Hindlimb muscle (tissue), 1 donor: ENCODE results near the gene MMP10. TPM values are rescaled to one million over a fixed set of nuclear protein-coding genes. Genes with fewer than 3 reads are reported as not detected.

Experiments
- DNase-seq: peaks from one replicate; pipeline ENCODE4 v3.0.0-alpha.2; 2013
- polyA plus RNA-seq: library from polyadenylated mRNA; unstranded; fragments of 120-200 nt; gene quantifications from one replicate; pipeline ENCODE4 v1.2.1, GENCODE V29; 2013; ENCODE audit not compliant: insufficient read length

MMP10 gene
- polyA plus RNA-seq: not detected

GRCh38 chr11:102780491-102780918 lies at the start of gene MMP10:
TSS of gene MMP10 (minus strand) at chr11:102780628. CDS start at chr11:102780591, 37 bp downstream.
- no peak for DNase-seq

- DNase-seq: no peak
These were observed 49.0 kb upstream of the MMP10 start for GRCh38 chr11:102829316-102830000.

DNA sequence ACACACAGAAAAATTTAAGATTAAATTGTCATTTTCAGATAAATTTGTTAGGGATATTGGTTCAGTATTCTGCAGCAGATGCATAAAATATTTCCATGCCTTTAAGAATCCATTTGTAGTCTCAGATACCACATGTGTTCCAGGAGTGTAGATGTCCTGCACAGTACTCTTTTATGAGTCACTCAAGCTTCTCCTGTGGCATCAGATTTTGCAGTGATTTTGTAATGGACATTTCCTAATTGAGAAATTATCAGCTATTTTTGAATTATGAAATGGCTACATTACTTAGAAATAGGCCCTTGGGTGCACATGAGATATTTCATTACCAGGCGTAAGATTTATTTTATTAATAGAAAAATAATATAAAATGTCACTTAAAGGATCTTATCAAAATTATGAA lies 44.1 kb upstream of the MMP10 start:
- no peak for DNase-seq

DNA sequence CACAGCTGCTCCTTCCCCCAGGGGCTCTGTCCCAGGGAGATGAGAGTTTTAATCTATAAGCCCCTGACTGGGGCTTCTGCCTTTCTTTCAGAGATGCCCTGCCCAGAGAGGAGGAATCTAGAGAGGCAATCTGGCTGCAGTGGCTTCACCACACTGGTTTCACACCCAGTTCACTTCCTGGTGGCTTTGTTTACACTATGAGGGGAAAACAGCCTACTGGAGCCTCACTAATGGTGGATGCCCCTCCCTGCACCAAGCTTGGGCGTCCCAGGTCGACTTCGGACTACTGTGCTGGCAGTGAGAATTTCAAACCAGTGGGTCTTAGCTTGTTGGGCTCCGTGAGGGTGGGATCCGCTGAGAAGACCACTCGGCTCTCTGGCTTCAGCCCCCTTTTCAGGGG lies 39.1 kb upstream of the MMP10 start:
- DNase-seq: no peak

GRCh38 chr11:102813484-102813883 lies 33.1 kb upstream of the MMP10 start:
- no peak for DNase-seq

DNA sequence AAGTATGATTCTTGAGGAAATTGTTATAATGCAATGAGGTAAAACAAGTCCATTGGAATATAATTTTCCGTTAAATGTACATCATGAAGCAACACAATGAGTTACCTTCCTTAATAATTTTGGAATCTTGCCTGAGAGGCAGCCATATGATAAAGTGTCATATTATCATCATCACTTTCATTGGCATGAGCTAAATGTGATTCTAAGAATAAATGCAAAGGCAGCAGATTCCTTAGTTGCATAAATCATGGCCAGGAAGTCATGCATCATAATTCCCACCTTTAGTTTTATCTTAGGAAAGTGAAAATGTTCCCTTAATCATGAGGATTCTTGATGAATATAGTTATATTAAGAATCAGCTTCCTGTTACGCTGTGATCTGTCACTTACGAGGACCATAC lies 31.8 kb upstream of the MMP10 start:
- DNase-seq: no peak

DNA sequence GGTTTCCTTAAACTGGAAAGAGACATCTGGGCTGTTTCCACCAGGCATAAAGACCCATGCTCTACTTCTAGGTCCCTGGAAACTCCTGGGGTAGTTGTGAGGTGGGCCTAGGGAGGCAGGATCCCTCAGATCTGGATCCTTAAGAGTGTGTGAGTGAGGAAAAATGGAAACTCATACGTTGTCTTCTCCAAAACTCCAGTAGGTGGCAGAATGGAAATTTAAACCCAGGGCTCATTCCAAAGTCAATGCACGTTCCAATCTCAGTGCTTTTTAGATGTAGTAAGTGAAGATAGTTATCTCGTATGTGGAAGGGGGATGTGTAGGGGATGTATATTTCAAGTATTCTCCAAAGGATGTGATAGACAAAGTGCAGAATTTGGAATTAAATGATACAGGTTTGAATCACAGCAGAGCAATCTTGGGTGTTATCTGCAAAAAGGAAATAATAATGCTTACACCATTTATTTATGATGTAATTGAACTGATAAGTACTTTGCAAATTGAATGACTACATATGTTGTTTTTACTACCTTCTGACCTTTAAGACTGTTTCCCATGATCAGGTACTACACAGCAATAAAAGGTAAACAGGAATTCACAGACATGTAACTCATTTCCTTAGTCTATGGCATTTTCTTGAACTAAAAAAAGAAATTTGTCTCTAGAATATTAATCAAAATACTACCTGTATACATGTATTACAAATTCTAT lies 30.7 kb upstream of the MMP10 start:
- DNase-seq: no peak

GRCh38 chr11:102809971-102810370 lies 29.5 kb upstream of the MMP10 start:
- DNase-seq: no peak

DNA sequence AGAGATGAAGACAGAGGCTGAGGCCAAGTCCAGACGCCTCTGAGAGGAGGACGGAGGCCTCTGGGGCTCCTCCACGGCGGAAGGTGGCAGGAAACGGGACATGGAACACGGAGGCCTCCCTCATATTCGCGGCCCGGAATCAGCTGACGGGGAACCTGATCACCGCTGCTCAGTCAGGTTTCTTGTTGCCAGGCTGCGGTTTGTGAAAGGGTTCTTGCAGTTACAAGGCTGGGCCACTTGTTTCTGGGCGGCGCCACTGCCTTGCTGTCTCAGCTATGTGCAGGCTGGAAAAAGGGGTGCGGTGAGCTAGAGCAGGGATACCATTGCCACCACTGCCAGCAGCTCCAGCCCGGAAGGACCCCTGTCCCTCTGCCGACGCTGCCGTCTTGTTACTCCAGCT lies 27.5 kb upstream of the MMP10 start:
- no peak for DNase-seq

DNA sequence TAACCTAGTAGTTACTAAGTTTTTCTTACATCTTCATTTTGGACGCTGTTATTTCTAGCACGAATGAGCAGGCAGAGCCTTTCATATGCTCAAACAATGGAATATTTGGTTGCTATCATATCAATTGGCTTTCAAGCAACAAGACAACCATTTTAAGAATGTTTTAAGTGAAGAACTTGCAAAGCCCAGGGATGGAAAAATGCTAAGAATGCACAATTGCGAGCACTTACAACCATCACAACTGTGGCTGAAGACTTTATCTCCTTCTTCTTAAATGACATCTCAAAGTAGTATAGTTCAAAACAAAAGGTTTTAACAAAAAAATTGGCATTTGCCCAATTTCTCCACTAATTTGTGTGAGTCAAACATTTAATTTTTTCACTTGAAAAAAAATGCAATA lies 25.9 kb upstream of the MMP10 start:
- no peak for DNase-seq

DNA sequence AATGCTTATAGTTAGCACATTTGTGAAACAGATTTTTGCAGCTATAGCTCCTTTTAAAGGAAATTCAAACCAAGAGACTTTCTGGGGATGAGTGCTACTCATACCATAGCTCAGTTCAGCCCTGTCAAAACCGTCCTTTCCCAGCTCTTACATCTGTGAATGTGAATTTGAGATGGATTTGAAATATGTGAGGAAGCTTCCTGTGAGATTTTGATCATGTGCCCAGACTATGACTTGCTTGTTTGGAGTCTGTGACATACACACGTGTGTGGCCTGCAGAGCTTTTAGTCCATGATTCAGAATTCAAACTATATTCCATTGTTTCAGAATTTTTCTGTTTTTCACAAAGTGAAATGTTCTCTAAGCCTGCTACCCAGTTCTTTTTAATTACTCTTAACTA lies 21.9 kb upstream of the MMP10 start:
- peak; percentile 34 for DNase-seq

DNA sequence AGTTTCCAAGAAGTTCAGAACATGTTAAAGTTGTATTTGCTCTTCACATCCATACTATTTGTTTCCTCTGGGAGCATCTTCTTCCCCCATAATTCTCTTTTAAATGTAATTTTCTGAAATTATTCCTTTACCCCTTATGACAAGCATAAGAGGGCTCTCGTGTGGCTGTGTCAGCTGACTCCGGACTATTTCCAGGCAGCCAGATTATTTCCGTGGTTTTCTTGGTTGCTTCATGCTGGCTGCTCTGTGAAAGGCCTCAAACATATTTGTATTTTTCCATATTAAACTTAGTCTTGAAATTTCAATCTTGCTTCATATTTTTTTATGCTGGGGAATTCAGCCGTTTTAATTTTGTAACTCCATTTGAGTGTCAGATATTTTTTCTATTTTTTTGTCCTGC lies 20.3 kb upstream of the MMP10 start:
- DNase-seq: peak; percentile 50

DNA sequence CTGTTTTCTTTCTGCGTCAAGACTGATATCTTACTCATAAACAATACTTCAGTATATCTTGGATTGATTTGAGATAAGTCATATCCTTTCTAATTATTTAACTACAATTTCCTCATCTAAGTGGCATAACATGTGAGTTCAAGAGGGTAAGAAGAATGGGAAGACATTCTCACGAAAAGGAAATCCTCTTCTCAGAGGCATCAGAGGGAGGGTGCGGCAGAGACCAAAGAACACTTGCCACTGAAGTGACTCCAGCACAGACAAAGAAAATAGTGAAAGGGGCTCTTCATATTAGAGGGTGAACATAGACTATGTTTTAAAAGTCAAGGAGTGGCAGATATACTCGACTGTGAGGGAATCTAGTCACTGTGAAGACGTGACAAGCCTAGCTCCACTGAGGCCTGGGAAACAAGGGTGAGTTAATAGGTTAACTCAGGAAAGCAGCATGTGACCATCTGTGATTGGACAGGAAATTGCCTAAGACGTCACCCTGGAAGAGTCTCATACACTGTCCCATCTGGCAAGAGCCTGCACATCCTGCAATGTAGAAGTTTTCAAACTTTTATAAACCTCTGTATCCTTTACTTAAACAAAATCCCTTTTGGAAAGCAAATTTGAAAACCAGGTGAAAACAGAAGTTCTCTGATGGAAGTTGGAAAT lies 19.4 kb upstream of the MMP10 start:
- DNase-seq: peak; percentile 49

GRCh38 chr11:102798012-102798746 lies 17.8 kb upstream of the MMP10 start, which contains the start of gene MMP1:
TSS of gene MMP1 (minus strand) at chr11:102798160. CDS start at chr11:102798092, 68 bp downstream.
- no peak for DNase-seq

DNA sequence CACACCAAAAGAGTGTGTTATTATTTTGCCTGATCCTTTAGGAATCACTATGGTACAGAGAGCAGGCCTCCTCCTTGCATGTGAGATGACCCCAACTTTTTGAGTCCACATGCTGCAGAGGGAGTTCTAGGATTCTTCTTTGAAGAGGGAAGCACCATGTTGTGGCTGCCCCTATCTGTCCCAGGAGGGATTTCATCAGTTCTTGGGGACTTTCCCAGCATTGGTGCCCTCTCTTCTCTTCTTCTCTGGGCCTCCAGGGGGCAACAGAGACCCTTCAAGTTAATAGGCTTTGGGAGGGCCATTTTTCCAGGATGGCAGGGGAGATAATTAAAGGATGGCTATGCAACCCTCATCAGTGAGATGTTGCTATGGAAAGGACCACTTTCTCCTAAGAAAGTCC lies 14.0 kb upstream of the MMP10 start:
- no peak for DNase-seq

GRCh38 chr11:102793677-102794290 lies 13.4 kb upstream of the MMP10 start:
- DNase-seq: no peak

GRCh38 chr11:102792604-102793003 lies 12.2 kb upstream of the MMP10 start:
- DNase-seq: no peak

GRCh38 chr11:102791271-102792036 lies 11.0 kb upstream of the MMP10 start:
- DNase-seq: no peak

- no peak for DNase-seq
These were observed 8.0 kb upstream of the MMP10 start for GRCh38 chr11:102788334-102788995.

GRCh38 chr11:102784380-102784779 lies 4.0 kb upstream of the MMP10 start:
- DNase-seq: no peak

DNA sequence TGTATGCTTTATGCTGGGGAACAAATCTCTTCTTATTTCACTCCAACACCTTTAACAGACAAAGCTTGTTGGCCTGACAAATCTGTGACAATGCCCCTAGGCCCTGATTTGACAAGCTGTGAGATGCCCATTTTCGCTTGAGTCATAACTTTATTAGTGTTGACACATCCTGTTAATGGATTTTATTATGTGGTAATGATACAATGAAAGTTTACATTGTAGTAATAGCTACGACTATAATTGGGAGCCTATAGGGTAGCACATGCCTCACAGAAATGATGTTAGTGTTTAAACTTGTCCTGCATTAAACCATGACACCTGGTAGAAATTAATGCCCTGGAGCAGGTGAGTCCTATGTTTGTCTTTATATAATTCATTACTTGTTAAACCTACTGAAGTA lies 3.3 kb upstream of the MMP10 start:
- DNase-seq: no peak
